ENCODE measurements around the gene ZBTB17. TPM values are rescaled to one million over a fixed set of nuclear protein-coding genes. Genes with fewer than 3 reads are reported as not detected.

ZBTB17 gene
- total and polyA plus RNA-seq, 10 of the 15 experiments (the other 5 are each of a cell fraction or from before 2014, with no cell fraction given): 0.87 to 59.4 (median 38.7) TPM

DNA sequence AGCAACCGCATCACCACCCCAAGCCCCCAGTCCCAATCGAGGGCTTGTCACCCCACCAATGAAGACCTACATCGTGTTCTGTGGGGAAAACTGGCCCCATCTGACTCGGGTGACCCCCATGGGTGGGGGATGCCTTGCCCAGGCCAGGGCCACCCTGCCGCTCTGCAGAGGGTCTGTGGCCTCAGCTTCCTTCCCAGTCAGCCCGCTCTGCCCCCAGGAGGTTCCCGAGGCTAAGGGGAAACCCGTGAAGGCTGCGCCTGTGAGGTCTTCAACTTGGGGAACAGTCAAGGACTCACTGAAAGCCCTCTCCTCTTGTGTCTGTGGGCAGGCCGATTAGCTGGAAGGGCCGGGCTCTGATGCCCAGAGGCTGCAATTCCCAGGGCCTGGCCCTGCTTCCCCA is 30.1 kb upstream of the ZBTB17 start:
- no peak for DNase-seq (ENCODE audit: low read depth, low spot score)
- BruUV-seq (replicated peaks): no TSS peak
- Histone ChIP-seq H3K9me3 (replicated peaks; ENCODE audit: control insufficient read depth, insufficient read depth, low read length) (no peaks in the 10 kb centered on the region), H3K27me3 (replicated peaks in 1 of 2; ENCODE audit: control insufficient read depth in 2 of 2, insufficient read depth in 2 of 2, low read length in 1 of 2) (no peaks in the 10 kb centered on the region; a peak in 1 of 4 replicates), H3K4me3 (no peak overlapping the region), H2AFZ (ENCODE audit: control insufficient read depth, low read depth, low read length) (no peak overlapping the region), H3K4me1 (ENCODE audit: control insufficient read depth, insufficient read depth, low read length) (peaks cover 20% of the 10 kb centered on the region), H3K4me2 (ENCODE audit: control insufficient read depth, insufficient read depth) (no peak overlapping the region), H3K9ac (ENCODE audit: control insufficient read depth, insufficient read depth, low read length) (no peak overlapping the region), H4K20me1 (ENCODE audit: control insufficient read depth, insufficient read depth) (no peaks in the 10 kb centered on the region), H3K36me3 (ENCODE audit: control insufficient read depth in 2 of 2, insufficient read depth in 2 of 2, low read length in 1 of 2) (no peaks in the 10 kb centered on the region), H3K79me2 (ENCODE audit: control insufficient read depth, insufficient read depth, low read length) (no peaks in the 10 kb centered on the region), H3K27ac (ENCODE audit: control insufficient read depth, insufficient read depth) (no peak overlapping the region)
- WGBS (ENCODE audit: insufficient coverage, insufficient replicate concordance, low lambda C conversion rate, missing lambda C conversion rate): 45% methylated on average over 11 of the region's 11 CpGs
- TF ChIP-seq ZNF274 (IDR thresholded peaks at IDR 0.05; ENCODE audit: insufficient read depth, insufficient read length) (no peak), RAD51 (IDR thresholded peaks at IDR 0.05) (no peak), JUND (IDR thresholded peaks at IDR 0.05; ENCODE audit: low read depth, low read length) (no peak), POU2F2 (IDR thresholded peaks at IDR 0.05; ENCODE audit: borderline replicate concordance, low read depth, low read length) (no peak), BACH1 (IDR thresholded peaks at IDR 0.05; ENCODE audit: borderline replicate concordance) (no peak), IKZF2 (IDR thresholded peaks at IDR 0.05) (no peak), MEF2A (IDR thresholded peaks at IDR 0.05; ENCODE audit: insufficient read depth, low read depth, low read length) (no peak), SIN3A (IDR thresholded peaks at IDR 0.05; ENCODE audit: low read depth, low read length) (no peak)
- TF ChIP-seq, protein P1, sequence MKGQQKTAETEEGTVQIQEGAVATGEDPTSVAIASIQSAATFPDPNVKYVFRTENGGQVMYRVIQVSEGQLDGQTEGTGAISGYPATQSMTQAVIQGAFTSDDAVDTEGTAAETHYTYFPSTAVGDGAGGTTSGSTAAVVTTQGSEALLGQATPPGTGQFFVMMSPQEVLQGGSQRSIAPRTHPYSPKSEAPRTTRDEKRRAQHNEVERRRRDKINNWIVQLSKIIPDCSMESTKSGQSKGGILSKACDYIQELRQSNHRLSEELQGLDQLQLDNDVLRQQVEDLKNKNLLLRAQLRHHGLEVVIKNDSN (IDR thresholded peaks at IDR 0.05; ENCODE audit: borderline replicate concordance, extremely low read length, insufficient read depth, low read depth, low read length): no peak
- TF ChIP-seq, protein P2, sequence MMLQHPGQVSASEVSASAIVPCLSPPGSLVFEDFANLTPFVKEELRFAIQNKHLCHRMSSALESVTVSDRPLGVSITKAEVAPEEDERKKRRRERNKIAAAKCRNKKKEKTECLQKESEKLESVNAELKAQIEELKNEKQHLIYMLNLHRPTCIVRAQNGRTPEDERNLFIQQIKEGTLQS (IDR thresholded peaks at IDR 0.05; ENCODE audit: borderline replicate concordance, extremely low read depth, low read depth, low read length): no peak
- TF ChIP-seq, protein P3, sequence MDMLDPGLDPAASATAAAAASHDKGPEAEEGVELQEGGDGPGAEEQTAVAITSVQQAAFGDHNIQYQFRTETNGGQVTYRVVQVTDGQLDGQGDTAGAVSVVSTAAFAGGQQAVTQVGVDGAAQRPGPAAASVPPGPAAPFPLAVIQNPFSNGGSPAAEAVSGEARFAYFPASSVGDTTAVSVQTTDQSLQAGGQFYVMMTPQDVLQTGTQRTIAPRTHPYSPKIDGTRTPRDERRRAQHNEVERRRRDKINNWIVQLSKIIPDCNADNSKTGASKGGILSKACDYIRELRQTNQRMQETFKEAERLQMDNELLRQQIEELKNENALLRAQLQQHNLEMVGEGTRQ (IDR thresholded peaks at IDR 0.05; ENCODE audit: borderline replicate concordance, low read depth, low read length): no peak
- TF ChIP-seq, protein P4, sequence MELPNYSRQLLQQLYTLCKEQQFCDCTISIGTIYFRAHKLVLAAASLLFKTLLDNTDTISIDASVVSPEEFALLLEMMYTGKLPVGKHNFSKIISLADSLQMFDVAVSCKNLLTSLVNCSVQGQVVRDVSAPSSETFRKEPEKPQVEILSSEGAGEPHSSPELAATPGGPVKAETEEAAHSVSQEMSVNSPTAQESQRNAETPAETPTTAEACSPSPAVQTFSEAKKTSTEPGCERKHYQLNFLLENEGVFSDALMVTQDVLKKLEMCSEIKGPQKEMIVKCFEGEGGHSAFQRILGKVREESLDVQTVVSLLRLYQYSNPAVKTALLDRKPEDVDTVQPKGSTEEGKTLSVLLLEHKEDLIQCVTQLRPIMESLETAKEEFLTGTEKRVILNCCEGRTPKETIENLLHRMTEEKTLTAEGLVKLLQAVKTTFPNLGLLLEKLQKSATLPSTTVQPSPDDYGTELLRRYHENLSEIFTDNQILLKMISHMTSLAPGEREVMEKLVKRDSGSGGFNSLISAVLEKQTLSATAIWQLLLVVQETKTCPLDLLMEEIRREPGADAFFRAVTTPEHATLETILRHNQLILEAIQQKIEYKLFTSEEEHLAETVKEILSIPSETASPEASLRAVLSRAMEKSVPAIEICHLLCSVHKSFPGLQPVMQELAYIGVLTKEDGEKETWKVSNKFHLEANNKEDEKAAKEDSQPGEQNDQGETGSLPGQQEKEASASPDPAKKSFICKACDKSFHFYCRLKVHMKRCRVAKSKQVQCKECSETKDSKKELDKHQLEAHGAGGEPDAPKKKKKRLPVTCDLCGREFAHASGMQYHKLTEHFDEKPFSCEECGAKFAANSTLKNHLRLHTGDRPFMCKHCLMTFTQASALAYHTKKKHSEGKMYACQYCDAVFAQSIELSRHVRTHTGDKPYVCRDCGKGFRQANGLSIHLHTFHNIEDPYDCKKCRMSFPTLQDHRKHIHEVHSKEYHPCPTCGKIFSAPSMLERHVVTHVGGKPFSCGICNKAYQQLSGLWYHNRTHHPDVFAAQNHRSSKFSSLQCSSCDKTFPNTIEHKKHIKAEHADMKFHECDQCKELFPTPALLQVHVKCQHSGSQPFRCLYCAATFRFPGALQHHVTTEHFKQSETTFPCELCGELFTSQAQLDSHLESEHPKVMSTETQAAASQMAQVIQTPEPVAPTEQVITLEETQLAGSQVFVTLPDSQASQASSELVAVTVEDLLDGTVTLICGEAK (IDR thresholded peaks at IDR 0.05; ENCODE audit: borderline replicate concordance): no peak
- TF ChIP-seq, protein P5, sequence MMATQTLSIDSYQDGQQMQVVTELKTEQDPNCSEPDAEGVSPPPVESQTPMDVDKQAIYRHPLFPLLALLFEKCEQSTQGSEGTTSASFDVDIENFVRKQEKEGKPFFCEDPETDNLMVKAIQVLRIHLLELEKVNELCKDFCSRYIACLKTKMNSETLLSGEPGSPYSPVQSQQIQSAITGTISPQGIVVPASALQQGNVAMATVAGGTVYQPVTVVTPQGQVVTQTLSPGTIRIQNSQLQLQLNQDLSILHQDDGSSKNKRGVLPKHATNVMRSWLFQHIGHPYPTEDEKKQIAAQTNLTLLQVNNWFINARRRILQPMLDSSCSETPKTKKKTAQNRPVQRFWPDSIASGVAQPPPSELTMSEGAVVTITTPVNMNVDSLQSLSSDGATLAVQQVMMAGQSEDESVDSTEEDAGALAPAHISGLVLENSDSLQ (IDR thresholded peaks at IDR 0.05): no peak
- TF ChIP-seq, protein P6, sequence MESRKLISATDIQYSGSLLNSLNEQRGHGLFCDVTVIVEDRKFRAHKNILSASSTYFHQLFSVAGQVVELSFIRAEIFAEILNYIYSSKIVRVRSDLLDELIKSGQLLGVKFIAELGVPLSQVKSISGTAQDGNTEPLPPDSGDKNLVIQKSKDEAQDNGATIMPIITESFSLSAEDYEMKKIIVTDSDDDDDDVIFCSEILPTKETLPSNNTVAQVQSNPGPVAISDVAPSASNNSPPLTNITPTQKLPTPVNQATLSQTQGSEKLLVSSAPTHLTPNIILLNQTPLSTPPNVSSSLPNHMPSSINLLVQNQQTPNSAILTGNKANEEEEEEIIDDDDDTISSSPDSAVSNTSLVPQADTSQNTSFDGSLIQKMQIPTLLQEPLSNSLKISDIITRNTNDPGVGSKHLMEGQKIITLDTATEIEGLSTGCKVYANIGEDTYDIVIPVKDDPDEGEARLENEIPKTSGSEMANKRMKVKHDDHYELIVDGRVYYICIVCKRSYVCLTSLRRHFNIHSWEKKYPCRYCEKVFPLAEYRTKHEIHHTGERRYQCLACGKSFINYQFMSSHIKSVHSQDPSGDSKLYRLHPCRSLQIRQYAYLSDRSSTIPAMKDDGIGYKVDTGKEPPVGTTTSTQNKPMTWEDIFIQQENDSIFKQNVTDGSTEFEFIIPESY (IDR thresholded peaks at IDR 0.05): no peak
- POLR2A ChIA-PET: interaction anchor here (1.2 kb wide), 1 partner anchor 33 kb away, joined by 3 read pairs; no protein-coding TSS in a partner anchor
- ATAC-seq: no peak
- RAD21 ChIA-PET (ENCODE audit: unreplicated experiment): interaction anchor here (0.6 to 2.6 kb wide), 7 partner anchors 31 to 214 kb away, joined by 3 to 12 read pairs (median 6); no protein-coding TSS in a partner anchor
- FAIRE-seq: no peak
- CTCF ChIA-PET: interaction anchor here (0.6 to 7.5 kb wide), 15 partner anchors 25 to 214 kb away, joined by 3 to 81 read pairs (median 4); partner anchors contain the start of genes CLCNKB, UQCRHL and ZBTB17
- in situ Hi-C loops (cut with MboI) (no loop called here), intact Hi-C loops (cut with micrococcal nuclease; ENCODE audit: unreplicated experiment) (loop anchor here (2.0 to 5.0 kb wide), 2 partner anchors 191 to 204 kb away; no protein-coding TSS in a partner anchor)
- SMC1A ChIA-PET (ENCODE audit: uncharacterized antibody, unreplicated experiment): interaction anchor here (0.7 to 6.5 kb wide), 9 partner anchors 8 to 217 kb away, joined by 3 to 57 read pairs (median 3); no protein-coding TSS in a partner anchor
